Body of pancreas (tissue), 4 donors: Measurements from ENCODE around the gene CCSER1.

Source experiments
- POLR2A ChIP-seq, 3 donors: fragments of 450-650 bp; IDR thresholded peaks; one replicate each; pipeline ENCODE4 v1.6.1; 2016; ENCODE audit warnings: antibody characterized with exemption in 3 of 3, mild to moderate bottlenecking in 2 of 3
- TF ChIP-seq, protein P1 (sequence below), 7 experiments: fragments of 450-650 bp in 4 of 7; fragments of 200-600 bp in 3 of 7; sonication (generic) in 3 of 7; IDR thresholded peaks; one replicate each; pipeline ENCODE4 v1.5.1; 2016 to 2019; ENCODE audit warnings: antibody characterized with exemption in 7 of 7

DNA sequence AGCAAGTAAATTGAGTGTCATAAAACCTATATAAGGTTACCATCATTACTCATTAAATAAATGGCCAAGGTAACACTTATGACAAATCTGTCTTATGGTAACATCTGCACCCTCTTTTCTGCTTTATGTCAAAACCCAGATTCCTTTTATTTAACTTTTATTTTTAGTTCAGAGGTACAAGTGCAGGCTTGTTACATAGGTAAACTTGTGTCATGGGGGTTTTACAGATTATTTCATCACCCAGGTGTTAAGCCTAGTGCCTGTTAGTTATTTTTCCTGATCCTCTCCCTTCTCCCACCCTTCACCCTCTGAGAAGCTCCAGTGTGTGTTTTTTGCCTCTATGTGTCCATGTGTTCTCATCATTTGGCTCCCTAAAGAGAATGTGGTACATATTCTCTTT is 930.7 kb downstream of the CCSER1 start:
- TF ChIP-seq, protein P1, sequence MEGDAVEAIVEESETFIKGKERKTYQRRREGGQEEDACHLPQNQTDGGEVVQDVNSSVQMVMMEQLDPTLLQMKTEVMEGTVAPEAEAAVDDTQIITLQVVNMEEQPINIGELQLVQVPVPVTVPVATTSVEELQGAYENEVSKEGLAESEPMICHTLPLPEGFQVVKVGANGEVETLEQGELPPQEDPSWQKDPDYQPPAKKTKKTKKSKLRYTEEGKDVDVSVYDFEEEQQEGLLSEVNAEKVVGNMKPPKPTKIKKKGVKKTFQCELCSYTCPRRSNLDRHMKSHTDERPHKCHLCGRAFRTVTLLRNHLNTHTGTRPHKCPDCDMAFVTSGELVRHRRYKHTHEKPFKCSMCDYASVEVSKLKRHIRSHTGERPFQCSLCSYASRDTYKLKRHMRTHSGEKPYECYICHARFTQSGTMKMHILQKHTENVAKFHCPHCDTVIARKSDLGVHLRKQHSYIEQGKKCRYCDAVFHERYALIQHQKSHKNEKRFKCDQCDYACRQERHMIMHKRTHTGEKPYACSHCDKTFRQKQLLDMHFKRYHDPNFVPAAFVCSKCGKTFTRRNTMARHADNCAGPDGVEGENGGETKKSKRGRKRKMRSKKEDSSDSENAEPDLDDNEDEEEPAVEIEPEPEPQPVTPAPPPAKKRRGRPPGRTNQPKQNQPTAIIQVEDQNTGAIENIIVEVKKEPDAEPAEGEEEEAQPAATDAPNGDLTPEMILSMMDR (IDR thresholded peaks at IDR 0.05) = no peak
- TF ChIP-seq POLR2A (IDR thresholded peaks at IDR 0.05) = no peak
